HG03432 (cell line): ENCODE measurements around the gene RGN.
"Not testable (repeated sequence)": the region's sequence is repeated elsewhere in the genome, so short reads cannot be mapped to it uniquely, and the experiment has no call there.

Source experiments
- ATAC-seq: cut with Tn5 transposase; IDR thresholded peaks from one replicate; pipeline ENCODE4 v1.9.1; 2021; ENCODE audit warnings: mild to moderate bottlenecking, moderate library complexity; ENCODE audit not compliant: unreplicated experiment

RGN gene

GRCh38 chrX:47078129-47079043 lies at the start of gene RGN:
Gene RGN (plus strand): TSS chrX:47078443. CDS start chrX:47081145, 2,702 bp downstream.
- no peak for ATAC-seq

- no peak for ATAC-seq
Observed at GRCh38 chrX:47030339-47030738, 47.9 kb upstream of the RGN start.

- no peak for ATAC-seq
Observed at GRCh38 chrX:47047989-47048388, 30.3 kb upstream of the RGN start.

GRCh38 chrX:47059142-47059874 lies 18.9 kb upstream of the RGN start:
- no peak for ATAC-seq

GRCh38 chrX:47060708-47061107 lies 17.5 kb upstream of the RGN start:
- ATAC-seq = no peak

- no peak for ATAC-seq
Observed at GRCh38 chrX:47061238-47061919, 16.9 kb upstream of the RGN start.

GRCh38 chrX:47063179-47063578 lies 15.1 kb upstream of the RGN start:
- ATAC-seq = no peak

GRCh38 chrX:47068214-47068613 lies 10.0 kb upstream of the RGN start:
- ATAC-seq = no peak

GRCh38 chrX:47068720-47069119 lies 9.5 kb upstream of the RGN start:
- ATAC-seq = no peak

GRCh38 chrX:47080215-47080914 lies 2.1 kb downstream of the RGN start:
- no peak for ATAC-seq

GRCh38 chrX:47080915-47081236 lies 2.6 kb downstream of the RGN start:
- ATAC-seq = no peak

GRCh38 chrX:47091149-47091775 lies 13.0 kb downstream of the RGN start:
- no peak for ATAC-seq

GRCh38 chrX:47093248-47093647 lies 15.0 kb downstream of the RGN start:
- no peak for ATAC-seq

- ATAC-seq = no peak
Observed at GRCh38 chrX:47093860-47094259, 15.6 kb downstream of the RGN start.

GRCh38 chrX:47097018-47097417 lies 18.8 kb downstream of the RGN start:
- ATAC-seq = no peak

- ATAC-seq = no peak
Observed at GRCh38 chrX:47098338-47099094, 20.3 kb downstream of the RGN start.

GRCh38 chrX:47101206-47101605 lies 23.0 kb downstream of the RGN start:
- no peak for ATAC-seq

- ATAC-seq = not testable (repeated sequence)
Observed at GRCh38 chrX:47110936-47111615, 32.8 kb downstream of the RGN start.

- no peak for ATAC-seq
Observed at GRCh38 chrX:47112316-47112954, 34.2 kb downstream of the RGN start.
